HFFc6 (cell line): ENCODE measurements around the gene TTLL12. TPM values are rescaled to one million over a fixed set of nuclear protein-coding genes. Genes with fewer than 3 reads are reported as not detected.

Source experiments
- DNase-seq: peaks from one replicate; pipeline ENCODE4 v3.0.0-alpha.2; 2018
- H3K27ac Mint-ChIP-seq: 2 replicates; pipeline ENCODE4 v1.8.0; 2020; ENCODE audit warnings: mild to moderate bottlenecking, mixed read lengths
- H3K27me3 Mint-ChIP-seq: 2 replicates; pipeline ENCODE4 v1.8.0; 2021; ENCODE audit warnings: mild to moderate bottlenecking, moderate library complexity, mixed read lengths; ENCODE audit not compliant: insufficient read depth
- H3K36me3 Mint-ChIP-seq: 2 replicates; pipeline ENCODE4 v1.8.0; 2021; ENCODE audit warnings: low read depth, mixed read lengths
- H3K4me1 Mint-ChIP-seq: 2 replicates; pipeline ENCODE4 v1.8.0; 2020; ENCODE audit warnings: low read depth, mixed read lengths
- H3K4me3 Mint-ChIP-seq: 2 replicates; pipeline ENCODE4 v1.8.0; 2020; ENCODE audit warnings: mild to moderate bottlenecking, moderate library complexity, mixed read lengths
- H3K9me3 Mint-ChIP-seq: 2 replicates; pipeline ENCODE4 v1.8.0; 2020; ENCODE audit warnings: mild to moderate bottlenecking, mixed read lengths
- CTCF ChIP-seq: fragments of 200-600 bp; sonication (generic); IDR thresholded peaks from 2 replicates; pipeline ENCODE4 v1.5.0; 2021; ENCODE audit warnings: antibody characterized with exemption, mild to moderate bottlenecking
- total RNA-seq, 6 experiments: library from RNA; stranded (reverse); fragmentation: NEBNext Ultra II Directional; extraction: Animal tissue kit (Norgen Biotek cat#: 25700); gene quantifications; 2 replicates in 1 of 6; 3 replicates in 5 of 6; pipeline ENCODE4 v1.2.3, GENCODE V29; 2021

The TTLL12 gene
- total RNA-seq, 6 experiments from 2014 or later, result 33.9 to 42.4 (median 38.7) TPM

- DNase-seq, result no peak
- Mint-ChIP-seq H3K4me3 (no peak overlapping the region), H3K27me3 (peaks cover 27% of the 10 kb centered on the region), H3K36me3 (no peaks in the 10 kb centered on the region), H3K27ac (no peak overlapping the region), H3K9me3 (no peaks in the 10 kb centered on the region), H3K4me1 (no peaks in the 10 kb centered on the region)
- TF ChIP-seq CTCF, result no peak
Measured at GRCh38 chr22:43209523-43209890, 22.6 kb upstream of the TTLL12 start.

- no peak for DNase-seq
- Mint-ChIP-seq H3K9me3 (no peaks in the 10 kb centered on the region), H3K4me1 (no peaks in the 10 kb centered on the region), H3K4me3 (no peak overlapping the region), H3K36me3 (no peaks in the 10 kb centered on the region), H3K27me3 (peaks cover 25% of the 10 kb centered on the region), H3K27ac (no peak overlapping the region)
- no peak for TF ChIP-seq CTCF
Measured at GRCh38 chr22:43208703-43209522, 22.0 kb upstream of the TTLL12 start.

GRCh38 chr22:43207849-43208702, 21.1 kb upstream of the TTLL12 start:
- Mint-ChIP-seq H3K27ac (no peak overlapping the region), H3K4me3 (no peak overlapping the region), H3K4me1 (no peaks in the 10 kb centered on the region), H3K9me3 (no peaks in the 10 kb centered on the region), H3K36me3 (no peaks in the 10 kb centered on the region), H3K27me3 (peaks cover 25% of the 10 kb centered on the region)
- no peak for TF ChIP-seq CTCF
- DNase-seq, result no peak

- H3K36me3 Mint-ChIP-seq, result no peaks in the 10 kb centered on the region
- TF ChIP-seq CTCF, result no peak
- H3K27me3 Mint-ChIP-seq, result peaks cover 29% of the 10 kb centered on the region
- H3K4me3 Mint-ChIP-seq, result no peak overlapping the region
- no peaks in the 10 kb centered on the region for H3K9me3 Mint-ChIP-seq
- no peaks in the 10 kb centered on the region for H3K4me1 Mint-ChIP-seq
- H3K27ac Mint-ChIP-seq, result no peak overlapping the region
- DNase-seq, result no peak
Measured at GRCh38 chr22:43207386-43207785, 20.5 kb upstream of the TTLL12 start.

DNA sequence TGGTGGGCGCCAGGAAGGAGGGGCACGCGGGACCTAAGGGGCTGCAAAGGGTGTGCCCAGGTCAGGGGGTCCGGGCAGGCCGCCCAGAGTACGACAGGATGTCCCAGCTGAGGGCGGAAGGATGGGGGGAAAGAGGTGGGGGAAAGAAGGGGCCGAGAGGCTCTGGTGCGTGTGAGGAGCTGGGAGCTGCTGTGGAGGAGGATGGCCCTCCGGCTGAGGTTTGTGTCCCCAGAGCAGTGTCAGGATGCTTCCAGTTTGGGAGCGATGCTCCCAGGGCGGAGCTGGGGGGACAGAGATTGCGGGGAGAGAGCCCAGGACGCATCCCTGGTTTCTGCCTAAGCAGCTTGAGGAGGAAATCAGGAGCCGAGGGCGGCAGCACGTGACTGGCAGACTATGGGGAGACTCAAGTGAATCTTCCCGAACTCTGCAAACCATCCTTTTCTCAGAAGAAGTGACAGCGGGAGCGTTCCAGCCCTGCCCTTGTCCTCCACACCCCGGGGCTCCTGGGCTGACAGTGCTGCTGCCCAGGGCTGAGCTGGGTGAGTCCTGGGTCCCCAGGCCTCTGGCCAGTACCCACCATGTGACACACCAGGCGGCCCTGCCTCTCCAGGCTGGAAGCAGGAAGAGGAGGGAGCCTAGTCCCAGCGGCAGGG, 19.7 kb upstream of the TTLL12 start:
- no peaks in the 10 kb centered on the region for H3K4me1 Mint-ChIP-seq
- no peaks in the 10 kb centered on the region for H3K36me3 Mint-ChIP-seq
- no peak overlapping the region for H3K27ac Mint-ChIP-seq
- H3K27me3 Mint-ChIP-seq, result peaks cover 35% of the 10 kb centered on the region
- no peaks in the 10 kb centered on the region for H3K9me3 Mint-ChIP-seq
- no peak for TF ChIP-seq CTCF
- no peak overlapping the region for H3K4me3 Mint-ChIP-seq
- no peak for DNase-seq
